ENCODE measurements around the gene KCNC1.

The KCNC1 gene

DNA sequence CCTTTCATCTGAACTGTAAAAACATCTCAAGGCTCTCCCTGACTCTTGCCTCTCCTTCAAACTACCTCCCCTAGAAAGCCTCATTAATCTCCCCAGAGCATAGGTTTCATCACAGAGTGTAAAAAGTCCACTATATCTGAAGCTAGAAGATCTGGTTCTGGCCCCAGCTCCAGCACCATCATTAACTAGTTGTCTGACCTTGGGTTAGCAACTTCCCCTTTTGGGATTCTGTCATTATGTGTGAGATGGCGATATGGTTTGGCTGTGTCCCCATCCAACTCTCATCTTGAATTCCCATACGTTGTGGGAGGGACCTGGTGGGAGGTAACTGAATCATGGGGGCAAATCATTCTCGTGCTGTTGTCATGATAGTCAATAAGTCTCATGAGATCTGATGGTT, 97.3 kb downstream of the KCNC1 start:
- no peak for DNase-seq (ENCODE audit: low spot score)
- TF ChIP-seq, protein P1, sequence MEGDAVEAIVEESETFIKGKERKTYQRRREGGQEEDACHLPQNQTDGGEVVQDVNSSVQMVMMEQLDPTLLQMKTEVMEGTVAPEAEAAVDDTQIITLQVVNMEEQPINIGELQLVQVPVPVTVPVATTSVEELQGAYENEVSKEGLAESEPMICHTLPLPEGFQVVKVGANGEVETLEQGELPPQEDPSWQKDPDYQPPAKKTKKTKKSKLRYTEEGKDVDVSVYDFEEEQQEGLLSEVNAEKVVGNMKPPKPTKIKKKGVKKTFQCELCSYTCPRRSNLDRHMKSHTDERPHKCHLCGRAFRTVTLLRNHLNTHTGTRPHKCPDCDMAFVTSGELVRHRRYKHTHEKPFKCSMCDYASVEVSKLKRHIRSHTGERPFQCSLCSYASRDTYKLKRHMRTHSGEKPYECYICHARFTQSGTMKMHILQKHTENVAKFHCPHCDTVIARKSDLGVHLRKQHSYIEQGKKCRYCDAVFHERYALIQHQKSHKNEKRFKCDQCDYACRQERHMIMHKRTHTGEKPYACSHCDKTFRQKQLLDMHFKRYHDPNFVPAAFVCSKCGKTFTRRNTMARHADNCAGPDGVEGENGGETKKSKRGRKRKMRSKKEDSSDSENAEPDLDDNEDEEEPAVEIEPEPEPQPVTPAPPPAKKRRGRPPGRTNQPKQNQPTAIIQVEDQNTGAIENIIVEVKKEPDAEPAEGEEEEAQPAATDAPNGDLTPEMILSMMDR (IDR thresholded peaks at IDR 0.05) = no peak
- Histone ChIP-seq H3K4me3 (no peak overlapping the region), H3K27ac (no peak overlapping the region)
